Measurements from ENCODE around the gene LHFPL3.

- TF ChIP-seq, protein P1, sequence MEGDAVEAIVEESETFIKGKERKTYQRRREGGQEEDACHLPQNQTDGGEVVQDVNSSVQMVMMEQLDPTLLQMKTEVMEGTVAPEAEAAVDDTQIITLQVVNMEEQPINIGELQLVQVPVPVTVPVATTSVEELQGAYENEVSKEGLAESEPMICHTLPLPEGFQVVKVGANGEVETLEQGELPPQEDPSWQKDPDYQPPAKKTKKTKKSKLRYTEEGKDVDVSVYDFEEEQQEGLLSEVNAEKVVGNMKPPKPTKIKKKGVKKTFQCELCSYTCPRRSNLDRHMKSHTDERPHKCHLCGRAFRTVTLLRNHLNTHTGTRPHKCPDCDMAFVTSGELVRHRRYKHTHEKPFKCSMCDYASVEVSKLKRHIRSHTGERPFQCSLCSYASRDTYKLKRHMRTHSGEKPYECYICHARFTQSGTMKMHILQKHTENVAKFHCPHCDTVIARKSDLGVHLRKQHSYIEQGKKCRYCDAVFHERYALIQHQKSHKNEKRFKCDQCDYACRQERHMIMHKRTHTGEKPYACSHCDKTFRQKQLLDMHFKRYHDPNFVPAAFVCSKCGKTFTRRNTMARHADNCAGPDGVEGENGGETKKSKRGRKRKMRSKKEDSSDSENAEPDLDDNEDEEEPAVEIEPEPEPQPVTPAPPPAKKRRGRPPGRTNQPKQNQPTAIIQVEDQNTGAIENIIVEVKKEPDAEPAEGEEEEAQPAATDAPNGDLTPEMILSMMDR (IDR thresholded peaks at IDR 0.05): no peak
- TF ChIP-seq EZH2 (IDR thresholded peaks at IDR 0.05) (no peak), EZH2phosphoT487 (IDR thresholded peaks at IDR 0.05) (no peak)
Observed at GRCh38 chr7:104656467-104656866, 328.1 kb downstream of the LHFPL3 start.
